GM21367 (cell line): Measurements from ENCODE around the gene ELAVL1.
"Not testable (repeated sequence)": the region's sequence is repeated elsewhere in the genome, so short reads cannot be mapped to it uniquely, and the experiment has no call there.

Experiments
- ATAC-seq: cut with Tn5 transposase; IDR thresholded peaks from one replicate; pipeline ENCODE4 v1.9.1; 2021; ENCODE audit not compliant: unreplicated experiment

ELAVL1 gene

DNA sequence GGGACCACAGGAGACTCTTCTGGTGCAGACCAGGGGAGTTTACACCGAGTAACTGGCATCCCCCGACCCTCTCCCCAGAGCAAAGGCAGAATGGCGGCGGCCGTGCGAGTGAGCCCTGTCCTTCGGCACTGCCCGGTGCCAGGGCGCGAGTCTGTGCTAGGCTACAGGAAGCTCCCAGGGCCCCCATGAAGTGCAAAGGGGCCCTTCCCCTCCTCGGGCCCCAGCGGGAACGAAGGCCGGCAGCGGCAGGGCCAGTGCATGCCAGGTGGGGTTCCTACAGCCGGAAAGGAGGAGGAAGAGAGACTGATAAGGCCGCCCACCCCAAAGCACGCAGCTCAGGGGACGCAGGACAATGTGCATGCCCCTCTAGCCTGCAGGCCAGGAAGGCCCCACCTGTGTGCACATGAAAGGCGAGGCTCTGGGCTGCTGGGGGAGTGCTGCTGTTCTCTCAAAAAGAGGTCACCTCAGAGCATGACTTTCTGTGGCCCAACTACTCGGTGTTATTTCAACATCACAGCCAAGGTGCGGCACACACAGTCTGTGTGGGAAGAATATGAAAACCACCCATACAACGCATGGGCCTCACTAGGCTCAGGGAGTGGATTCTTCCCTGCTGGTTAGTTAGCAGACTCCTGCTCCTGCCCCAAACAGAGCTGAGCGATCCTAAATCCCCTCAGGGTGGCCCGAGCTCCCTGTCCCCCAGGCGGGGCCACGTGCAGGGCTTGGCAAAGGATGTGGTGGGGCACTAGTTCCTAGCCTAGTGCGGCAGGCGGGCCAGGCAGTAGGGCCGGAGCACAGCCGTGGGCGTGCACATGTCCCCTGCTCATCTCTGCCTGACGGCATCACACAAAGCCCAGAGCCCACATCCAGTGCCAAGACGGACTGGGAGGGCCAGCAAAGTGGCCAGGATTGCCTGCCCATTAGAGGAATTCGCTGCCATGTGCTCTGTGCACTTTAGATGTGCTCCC, 33.6 kb downstream of the ELAVL1 start:
- ATAC-seq, result no peak

DNA sequence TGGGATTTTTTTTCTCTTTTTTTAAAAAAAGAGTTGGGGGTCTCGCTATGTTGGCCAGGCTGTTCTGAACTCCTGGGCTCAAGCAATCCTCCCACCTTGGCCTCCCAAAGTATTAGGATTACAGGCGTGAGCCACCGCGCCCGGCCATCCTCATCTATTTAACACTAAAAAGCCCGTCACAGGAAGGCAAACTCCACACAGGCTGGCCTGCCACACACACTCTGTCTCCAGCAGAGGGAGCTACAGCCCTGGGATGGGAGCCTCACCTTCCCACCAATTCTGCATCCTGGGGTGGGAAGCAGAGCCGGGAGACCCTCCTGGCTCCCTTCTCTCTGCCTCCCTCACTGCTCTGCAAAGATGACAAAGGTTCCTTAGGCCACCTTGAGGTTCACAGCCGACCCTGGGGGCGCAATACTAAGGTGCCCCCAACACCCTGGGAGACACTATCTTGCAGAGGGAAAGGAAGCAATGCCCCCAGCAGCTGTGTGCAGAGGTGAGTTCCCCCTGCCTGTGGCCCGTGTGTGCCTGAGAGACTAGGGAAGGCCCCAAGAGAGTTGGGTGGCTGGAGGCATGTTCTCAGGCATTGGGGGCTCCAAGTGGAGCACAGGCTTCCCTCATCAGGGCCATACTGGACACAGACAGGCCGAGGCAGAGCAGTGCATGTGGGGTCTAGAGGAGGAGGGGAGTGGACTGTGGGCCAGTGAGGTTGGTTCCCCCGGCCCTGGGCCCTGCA, 34.6 kb downstream of the ELAVL1 start:
- ATAC-seq, result no peak

DNA sequence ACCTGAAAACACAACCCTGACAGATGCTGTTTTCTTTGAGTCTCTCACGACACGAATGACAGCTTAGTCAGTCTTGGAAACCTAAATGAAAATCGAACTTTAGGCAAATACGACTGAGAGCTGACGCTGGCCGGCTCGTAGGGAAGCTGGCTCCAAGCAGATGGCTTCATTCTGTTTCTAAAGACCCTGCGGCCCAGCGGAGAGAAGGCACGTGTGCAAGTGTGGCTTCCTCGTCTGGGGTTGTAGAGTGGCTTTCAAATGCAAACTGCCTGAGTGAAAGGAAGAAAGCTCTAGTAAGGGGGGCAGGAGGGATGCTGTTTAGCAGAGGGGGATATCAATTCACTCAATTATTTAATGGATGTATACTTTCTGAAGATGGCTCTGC, 35.9 kb downstream of the ELAVL1 start:
- ATAC-seq, result no peak

DNA sequence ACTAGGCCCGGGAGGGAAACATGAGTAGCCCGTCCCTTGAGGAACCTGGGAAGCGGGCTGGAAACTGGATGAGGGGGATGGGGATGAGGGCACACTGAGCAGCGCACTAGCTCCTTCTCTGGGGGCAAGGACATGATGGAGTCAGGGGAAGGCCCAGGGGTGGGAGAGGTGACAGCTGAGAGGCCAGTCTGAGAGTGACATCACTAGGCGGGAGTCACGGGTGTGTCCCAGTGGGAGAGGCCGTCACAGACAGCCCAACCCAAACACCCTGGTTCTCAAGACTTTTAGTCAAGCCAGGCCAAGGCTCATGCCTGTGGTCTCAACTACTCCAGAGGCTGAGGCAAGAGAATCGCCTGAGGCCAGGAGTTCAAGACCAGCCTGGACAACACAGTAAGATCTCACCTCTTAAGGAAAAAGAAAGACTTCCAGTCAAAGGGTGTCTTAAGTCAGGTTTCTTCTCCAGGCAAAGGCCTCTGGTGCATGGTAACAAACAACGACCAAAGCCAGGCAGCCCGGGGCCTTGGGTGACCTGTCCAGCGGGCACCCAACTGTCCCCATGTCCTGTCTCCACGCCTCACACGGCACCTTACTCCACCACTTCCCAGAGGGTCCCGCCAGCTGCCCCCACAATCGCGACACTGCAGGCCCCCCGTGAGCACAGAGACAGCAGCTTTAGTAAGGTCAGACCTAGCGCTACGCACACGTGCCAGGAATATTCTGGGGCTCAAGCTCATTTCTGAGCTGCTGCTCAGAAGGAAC, 36.5 kb downstream of the ELAVL1 start:
- ATAC-seq, result no peak

- no peak for ATAC-seq
Observed at GRCh38 chr19:7968008-7968795, 37.2 kb downstream of the ELAVL1 start.

- ATAC-seq, result no peak
Observed at GRCh38 chr19:7965921-7966665, 39.3 kb downstream of the ELAVL1 start.

DNA sequence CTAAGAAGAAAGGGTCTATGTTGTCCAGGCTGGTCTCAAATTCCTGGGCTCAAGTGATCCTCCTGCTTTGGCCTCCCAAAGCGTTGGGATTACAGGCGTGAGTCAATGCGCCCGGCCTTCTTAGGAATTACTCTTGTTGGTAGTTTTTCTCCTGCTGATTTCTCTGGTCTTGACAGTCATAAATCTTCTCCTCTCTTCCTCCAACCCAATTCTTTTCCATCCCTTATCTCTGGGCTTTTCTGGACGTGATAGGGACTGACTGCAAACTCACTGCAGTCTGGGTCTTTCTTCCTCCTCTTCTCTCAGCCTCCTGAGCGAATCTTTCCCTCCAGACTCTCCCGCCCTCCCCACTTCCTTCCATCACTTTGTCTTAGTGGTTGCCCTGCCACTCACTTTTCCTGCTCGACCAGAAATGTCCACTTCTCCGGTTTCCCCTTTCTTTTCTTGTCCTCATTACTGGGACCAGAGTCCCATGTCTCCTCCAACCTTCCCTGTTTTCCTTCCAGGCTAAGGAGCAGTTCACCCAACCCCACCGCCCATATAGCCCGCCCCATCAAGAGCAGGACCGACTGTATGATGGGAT, 40.1 kb downstream of the ELAVL1 start:
- no peak for ATAC-seq

- ATAC-seq, result no peak
Observed at GRCh38 chr19:7963566-7963965, 41.9 kb downstream of the ELAVL1 start.

- no peak for ATAC-seq
Observed at GRCh38 chr19:7962644-7963268, 42.7 kb downstream of the ELAVL1 start.

- no peak for ATAC-seq
Observed at GRCh38 chr19:7961920-7962626, 43.4 kb downstream of the ELAVL1 start.

DNA sequence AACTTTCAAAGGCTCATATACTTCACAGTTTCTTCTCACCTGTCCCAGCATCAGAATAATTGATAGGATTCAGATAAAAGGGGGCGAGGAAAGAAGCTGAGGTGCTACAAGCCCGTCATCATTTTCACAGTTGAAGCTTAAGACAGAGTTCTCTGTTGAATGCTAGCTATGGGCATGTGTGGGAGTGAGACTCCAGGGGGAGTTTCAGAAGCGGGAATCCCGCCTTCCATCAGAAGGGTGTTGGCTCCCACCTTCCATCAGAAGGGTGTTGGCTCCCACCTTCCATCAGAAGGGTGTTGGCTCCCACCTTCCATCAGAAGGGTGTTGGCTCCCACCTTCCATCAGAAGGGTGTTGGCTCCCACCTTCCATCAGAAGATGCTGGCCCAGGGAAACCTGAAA, 44.4 kb downstream of the ELAVL1 start:
- not testable (repeated sequence) for ATAC-seq

- no peak for ATAC-seq
Observed at GRCh38 chr19:7959211-7959610, 46.2 kb downstream of the ELAVL1 start.

- no peak for ATAC-seq
Observed at GRCh38 chr19:7955696-7956095, 49.7 kb downstream of the ELAVL1 start.

DNA sequence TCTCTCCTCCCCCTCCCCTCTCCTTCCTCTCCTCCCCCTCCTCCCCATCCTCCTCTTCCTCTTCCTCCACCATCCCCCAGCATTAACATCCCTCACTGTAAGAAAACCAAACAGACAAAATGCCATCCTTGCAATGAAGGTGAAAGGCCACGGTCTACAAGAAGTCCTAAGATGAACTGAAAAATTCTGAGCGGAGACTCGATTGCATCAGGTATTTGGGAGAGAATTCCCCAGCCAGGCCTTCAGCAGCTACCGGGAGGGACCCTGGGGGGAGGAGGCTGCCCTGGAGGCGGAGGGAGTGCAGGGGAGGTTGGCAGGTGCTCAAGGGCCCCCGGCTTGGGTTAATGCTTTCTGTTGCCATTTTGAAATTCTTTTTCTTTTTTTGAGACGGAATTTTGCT, 51.9 kb downstream of the ELAVL1 start:
- no peak for ATAC-seq

DNA sequence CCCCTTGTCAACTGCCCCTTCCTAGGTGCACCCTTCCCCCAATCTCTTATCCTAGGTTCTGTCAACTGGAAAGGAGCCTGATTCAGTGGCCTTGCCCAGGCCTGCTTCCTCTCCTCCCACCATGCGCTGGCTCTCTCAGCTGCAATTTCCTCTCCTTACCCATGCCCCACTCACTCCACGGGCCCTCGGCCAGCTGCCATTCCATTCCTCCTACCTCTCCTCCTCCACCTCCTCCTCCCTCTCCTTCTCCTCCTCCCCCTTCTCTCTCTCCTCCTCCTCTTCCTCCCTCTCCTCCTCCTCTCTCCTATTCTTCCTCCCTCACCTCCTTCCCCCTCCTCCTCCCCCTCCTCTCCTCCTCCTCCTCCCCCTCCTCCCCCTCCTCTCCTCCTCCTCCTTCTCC, 52.4 kb downstream of the ELAVL1 start:
- no peak for ATAC-seq

DNA sequence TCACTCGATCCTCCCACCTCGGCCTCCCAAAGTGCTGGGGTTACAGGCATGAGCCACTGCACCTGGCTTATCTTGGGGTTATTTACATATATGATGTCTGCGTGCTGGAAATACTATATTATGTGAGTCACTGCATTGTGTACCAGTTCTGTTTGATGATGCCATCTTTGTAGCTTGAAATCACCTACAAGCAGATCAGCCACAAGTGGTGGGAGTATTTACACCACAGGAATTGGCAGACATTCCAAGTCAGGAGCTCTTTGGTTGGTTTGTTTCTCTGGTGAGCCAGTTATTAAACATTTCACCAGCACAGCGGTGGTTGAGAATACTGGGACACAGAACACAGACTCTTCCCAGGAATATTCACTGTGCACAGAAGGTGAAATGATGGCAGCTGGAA, 57.5 kb downstream of the ELAVL1 start:
- ATAC-seq, result no peak

- ATAC-seq, result peak; percentile 22
Observed at GRCh38 chr19:7944177-7944761, 61.2 kb downstream of the ELAVL1 start.
